ENCODE measurements around the gene MAGEB17. TPM values are rescaled to one million over a fixed set of nuclear protein-coding genes. Genes with fewer than 3 reads are reported as not detected.

Gene MAGEB17
- total and polyA plus RNA-seq, 3 donors from 2014 or later, result 2.0 to 4.1 (median 3.7) TPM

DNA sequence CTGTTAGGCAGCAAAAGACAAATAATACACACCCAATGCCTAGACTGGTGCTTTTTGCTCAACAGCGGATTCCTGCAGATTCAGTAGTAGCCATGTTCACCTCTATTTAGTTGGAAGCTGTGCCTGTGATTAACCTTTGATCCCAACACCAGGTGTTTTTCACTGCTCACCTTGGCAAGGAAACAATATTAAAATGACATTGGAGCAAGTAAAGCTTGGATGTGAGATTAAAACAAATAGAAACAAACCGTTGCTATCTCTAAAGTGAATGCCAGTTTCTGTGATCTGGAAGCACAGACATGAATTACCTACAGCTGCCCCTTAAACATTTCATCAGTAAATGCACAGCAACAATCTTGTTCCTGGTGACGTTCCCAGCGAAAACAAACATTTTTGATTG, 35.7 kb downstream of the MAGEB17 start:
- Histone ChIP-seq H3K27me3 (no peaks in the 10 kb centered on the region), H3K4me1 (no peaks in the 10 kb centered on the region), H3K9me3 (no peaks in the 10 kb centered on the region), H3K36me3 (ENCODE audit: low read depth, missing control alignments) (no peaks in the 10 kb centered on the region), H3K27ac (no peak overlapping the region), H3K4me3 (no peak overlapping the region)
- DNase-seq, result no peak
- TF ChIP-seq POLR2A (IDR thresholded peaks at IDR 0.05), result no peak
- TF ChIP-seq, protein P1, sequence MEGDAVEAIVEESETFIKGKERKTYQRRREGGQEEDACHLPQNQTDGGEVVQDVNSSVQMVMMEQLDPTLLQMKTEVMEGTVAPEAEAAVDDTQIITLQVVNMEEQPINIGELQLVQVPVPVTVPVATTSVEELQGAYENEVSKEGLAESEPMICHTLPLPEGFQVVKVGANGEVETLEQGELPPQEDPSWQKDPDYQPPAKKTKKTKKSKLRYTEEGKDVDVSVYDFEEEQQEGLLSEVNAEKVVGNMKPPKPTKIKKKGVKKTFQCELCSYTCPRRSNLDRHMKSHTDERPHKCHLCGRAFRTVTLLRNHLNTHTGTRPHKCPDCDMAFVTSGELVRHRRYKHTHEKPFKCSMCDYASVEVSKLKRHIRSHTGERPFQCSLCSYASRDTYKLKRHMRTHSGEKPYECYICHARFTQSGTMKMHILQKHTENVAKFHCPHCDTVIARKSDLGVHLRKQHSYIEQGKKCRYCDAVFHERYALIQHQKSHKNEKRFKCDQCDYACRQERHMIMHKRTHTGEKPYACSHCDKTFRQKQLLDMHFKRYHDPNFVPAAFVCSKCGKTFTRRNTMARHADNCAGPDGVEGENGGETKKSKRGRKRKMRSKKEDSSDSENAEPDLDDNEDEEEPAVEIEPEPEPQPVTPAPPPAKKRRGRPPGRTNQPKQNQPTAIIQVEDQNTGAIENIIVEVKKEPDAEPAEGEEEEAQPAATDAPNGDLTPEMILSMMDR (IDR thresholded peaks at IDR 0.05), result no peak
- intact Hi-C loops (cut with DNase I; ENCODE audit: low total_unique reads), result no loop called here
- WGBS, 2 donors, result 64 to 91% methylated on average over 3 to 4 of the region's 4 CpGs

DNA sequence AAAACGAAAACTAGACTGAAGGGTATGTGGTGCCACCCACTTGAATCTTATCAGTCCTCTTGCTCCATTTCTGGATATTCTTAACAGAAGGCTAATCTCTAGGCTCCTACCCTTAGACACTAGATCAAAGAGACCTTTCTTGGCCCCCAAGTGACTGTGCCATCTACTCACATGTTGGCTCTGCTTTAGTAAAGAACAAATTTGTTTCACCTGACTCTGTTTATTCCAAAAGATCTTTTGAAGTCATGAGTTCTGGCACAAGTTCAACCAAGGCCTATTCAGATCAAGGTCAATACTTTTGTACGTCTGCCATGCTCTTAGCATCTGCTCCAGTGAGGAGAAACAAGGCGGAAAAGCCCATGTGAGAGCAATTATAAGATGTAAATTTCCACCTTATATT, 37.3 kb downstream of the MAGEB17 start:
- intact Hi-C loops (cut with DNase I; ENCODE audit: low total_unique reads), result no loop called here
- Histone ChIP-seq H3K4me3 (no peak overlapping the region), H3K9me3 (no peaks in the 10 kb centered on the region), H3K27me3 (no peaks in the 10 kb centered on the region), H3K4me1 (no peaks in the 10 kb centered on the region), H3K27ac (no peak overlapping the region), H3K36me3 (ENCODE audit: low read depth, missing control alignments) (no peaks in the 10 kb centered on the region)
- WGBS, 2 donors, result 69 to 80% methylated on average over 3 of the region's 3 CpGs
- no peak for DNase-seq
- TF ChIP-seq POLR2A (IDR thresholded peaks at IDR 0.05), result no peak
- TF ChIP-seq, protein P1 (IDR thresholded peaks at IDR 0.05), result no peak

DNA sequence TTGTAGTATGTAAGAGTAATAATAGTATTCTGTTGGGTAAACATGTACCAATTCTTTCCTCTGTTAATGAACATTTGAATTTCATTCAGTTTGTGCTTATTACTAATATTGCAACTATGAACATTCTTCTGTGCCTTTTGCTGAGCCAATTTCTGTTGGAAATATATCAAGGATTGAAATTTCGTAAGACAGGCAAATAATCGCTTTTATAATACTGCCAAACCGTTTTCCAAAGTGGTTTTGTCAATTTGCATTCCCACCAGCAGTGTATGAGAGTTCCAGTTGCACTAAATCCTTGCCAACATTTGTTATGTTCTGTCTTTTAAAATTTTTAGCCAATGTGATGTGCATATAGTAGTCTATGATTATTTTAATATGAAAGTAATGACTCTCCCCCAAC, 38.6 kb downstream of the MAGEB17 start:
- no peaks in the 10 kb centered on the region for H3K9me3 ChIP-seq
- no peaks in the 10 kb centered on the region for H3K36me3 ChIP-seq (ENCODE audit: low read depth, missing control alignments)
- DNase-seq, result no peak
- intact Hi-C loops (cut with DNase I; ENCODE audit: low total_unique reads), result no loop called here
- TF ChIP-seq POLR2A (IDR thresholded peaks at IDR 0.05), result no peak
- TF ChIP-seq, protein P1 (IDR thresholded peaks at IDR 0.05), result no peak
- no peak overlapping the region for H3K27ac ChIP-seq
- no peak overlapping the region for H3K4me3 ChIP-seq
- H3K27me3 ChIP-seq, result no peaks in the 10 kb centered on the region
- H3K4me1 ChIP-seq, result no peaks in the 10 kb centered on the region
- 80 to 86% methylated on average over 3 of the region's 3 CpGs for WGBS, 2 donors

DNA sequence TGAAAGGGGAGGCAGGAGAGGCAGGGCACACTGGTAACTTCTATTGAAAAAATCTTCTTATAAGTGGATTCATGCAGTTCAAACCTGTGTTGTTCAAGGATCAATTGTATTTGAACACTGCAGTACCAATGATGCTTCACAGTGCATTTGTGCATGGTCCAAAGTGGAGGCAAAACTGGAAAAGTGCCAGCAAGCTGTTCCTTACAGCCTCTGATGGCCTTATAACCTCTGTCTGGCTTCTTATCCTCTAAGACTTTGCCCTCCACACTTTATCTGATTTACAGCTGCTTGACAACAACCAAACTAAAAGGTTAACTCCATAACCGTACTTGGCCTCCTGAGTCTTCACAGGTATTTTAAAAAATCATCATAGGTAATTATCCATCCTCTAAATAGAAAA, 40.4 kb downstream of the MAGEB17 start:
- no peaks in the 10 kb centered on the region for H3K4me1 ChIP-seq
- H3K27me3 ChIP-seq, result no peaks in the 10 kb centered on the region
- H3K4me3 ChIP-seq, result no peak overlapping the region
- 77 to 83% methylated on average over 1 of the region's 1 CpG for WGBS, 2 donors
- no peaks in the 10 kb centered on the region for H3K9me3 ChIP-seq
- no peaks in the 10 kb centered on the region for H3K36me3 ChIP-seq (ENCODE audit: low read depth, missing control alignments)
- TF ChIP-seq, protein P1 (IDR thresholded peaks at IDR 0.05), result no peak
- H3K27ac ChIP-seq, result no peak overlapping the region
- intact Hi-C loops (cut with DNase I; ENCODE audit: low total_unique reads), result no loop called here
- DNase-seq, result no peak

DNA sequence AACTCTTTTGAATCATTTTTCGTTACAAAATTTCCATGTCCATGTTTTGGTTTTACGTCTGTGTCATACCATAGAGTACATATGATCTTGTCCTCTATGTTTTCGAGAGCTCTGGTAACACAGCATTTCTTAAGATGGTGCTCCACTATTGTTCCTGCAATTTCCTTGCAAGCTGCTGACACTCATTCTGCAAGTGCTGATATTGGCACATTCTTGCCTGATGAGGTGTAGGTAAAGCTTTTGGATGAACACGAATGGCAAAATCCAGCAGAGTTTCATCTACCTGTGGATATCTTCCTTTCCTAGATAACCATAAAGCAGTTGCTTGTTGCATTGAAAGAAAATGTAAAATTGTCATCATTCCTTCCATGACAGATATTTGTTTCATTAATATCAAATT, 41.3 kb downstream of the MAGEB17 start:
- 75 to 84% methylated on average over 4 of the region's 4 CpGs for WGBS, 2 donors
- Histone ChIP-seq H3K9me3 (no peaks in the 10 kb centered on the region), H3K27me3 (no peaks in the 10 kb centered on the region), H3K4me3 (no peak overlapping the region), H3K36me3 (ENCODE audit: low read depth, missing control alignments) (no peaks in the 10 kb centered on the region), H3K27ac (no peak overlapping the region), H3K4me1 (no peaks in the 10 kb centered on the region)
- intact Hi-C loops (cut with DNase I; ENCODE audit: low total_unique reads), result no loop called here
- TF ChIP-seq, protein P1 (IDR thresholded peaks at IDR 0.05), result no peak
- TF ChIP-seq POLR2A (IDR thresholded peaks at IDR 0.05), result no peak
- no peak for DNase-seq

Measured in testis (tissue), 3 donors.